HG03442 (cell line): Measurements from ENCODE around the gene DNAJA4.

Experiments
- ATAC-seq: cut with Tn5 transposase; IDR thresholded peaks from one replicate; pipeline ENCODE4 v1.9.1; 2021; ENCODE audit warnings: mild to moderate bottlenecking, moderate library complexity; ENCODE audit not compliant: unreplicated experiment

DNAJA4 gene

GRCh38 chr15:78264304-78265136 is at the start of gene DNAJA4:
TSS of gene DNAJA4 (plus strand) at chr15:78264562. CDS start at chr15:78264764, 202 bp downstream.
- no peak for ATAC-seq

- ATAC-seq: no peak
These were observed 47.9 kb upstream of the DNAJA4 start for GRCh38 chr15:78216276-78217104.

DNA sequence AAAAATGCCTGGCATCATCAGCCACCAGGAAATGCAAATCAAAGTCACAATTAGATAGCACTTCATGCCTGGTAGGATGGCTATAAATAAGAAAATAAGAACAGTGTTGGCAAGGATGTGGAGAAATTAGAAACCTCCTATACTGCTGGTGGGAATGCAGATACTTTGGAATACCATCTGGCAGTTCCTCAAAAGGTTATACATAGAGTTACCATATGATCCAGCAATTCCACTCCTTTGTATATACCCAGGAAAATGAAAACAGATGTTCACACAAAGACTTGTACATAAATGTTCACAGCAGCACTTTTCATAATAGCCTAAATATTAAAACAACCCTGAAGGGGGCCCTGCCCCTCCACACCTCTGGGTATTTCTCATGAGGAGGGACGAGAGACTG is 43.6 kb upstream of the DNAJA4 start:
- ATAC-seq: no peak

- ATAC-seq: no peak
These were observed 41.5 kb upstream of the DNAJA4 start for GRCh38 chr15:78222745-78223395.

DNA sequence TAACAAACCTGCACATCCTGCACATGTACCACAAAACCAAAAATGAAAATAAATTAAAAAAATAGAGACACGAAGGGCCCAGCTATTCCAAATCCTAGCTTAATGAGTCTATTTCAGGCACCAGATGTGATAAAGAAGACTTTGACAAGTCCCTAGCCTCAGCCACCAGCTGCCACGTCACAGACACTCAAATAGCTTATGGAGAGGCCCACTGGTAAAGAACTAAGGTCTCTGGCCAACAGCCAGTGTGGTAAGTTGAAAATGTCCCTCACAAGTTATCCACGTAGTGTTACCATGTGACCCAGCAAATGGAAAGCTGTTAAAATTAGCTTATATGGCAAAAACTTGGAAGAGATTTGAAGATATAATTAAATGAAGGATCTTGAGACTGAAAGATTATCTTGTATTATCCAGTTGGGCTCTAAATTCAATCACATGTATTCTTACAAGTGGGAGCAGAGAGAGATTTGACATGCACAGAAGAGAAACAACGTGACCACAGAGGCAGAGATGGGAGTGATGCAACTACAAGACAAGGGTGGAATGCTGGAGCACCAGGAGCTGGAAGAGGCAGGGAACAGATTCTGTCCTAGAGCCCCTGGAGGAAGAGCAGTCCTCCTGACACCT is 40.9 kb upstream of the DNAJA4 start:
- no peak for ATAC-seq

DNA sequence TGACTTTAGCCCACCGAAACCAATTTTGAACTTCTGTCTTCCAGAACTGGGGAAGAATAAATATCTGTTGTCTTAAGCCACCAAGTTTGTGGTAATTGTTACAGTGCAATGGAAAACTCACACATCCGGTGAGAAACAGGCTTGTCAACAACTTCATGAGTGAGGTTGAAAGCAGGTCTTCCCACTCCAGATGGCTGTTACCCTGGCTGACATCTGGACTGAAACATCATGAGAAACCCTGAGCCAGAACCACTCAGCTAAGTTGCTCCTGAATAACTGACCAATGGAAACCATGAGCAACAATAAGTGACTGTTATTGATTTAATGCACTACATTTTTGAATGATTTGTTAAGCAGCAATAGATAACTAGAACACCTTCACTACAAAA is 40.3 kb upstream of the DNAJA4 start:
- ATAC-seq: no peak

DNA sequence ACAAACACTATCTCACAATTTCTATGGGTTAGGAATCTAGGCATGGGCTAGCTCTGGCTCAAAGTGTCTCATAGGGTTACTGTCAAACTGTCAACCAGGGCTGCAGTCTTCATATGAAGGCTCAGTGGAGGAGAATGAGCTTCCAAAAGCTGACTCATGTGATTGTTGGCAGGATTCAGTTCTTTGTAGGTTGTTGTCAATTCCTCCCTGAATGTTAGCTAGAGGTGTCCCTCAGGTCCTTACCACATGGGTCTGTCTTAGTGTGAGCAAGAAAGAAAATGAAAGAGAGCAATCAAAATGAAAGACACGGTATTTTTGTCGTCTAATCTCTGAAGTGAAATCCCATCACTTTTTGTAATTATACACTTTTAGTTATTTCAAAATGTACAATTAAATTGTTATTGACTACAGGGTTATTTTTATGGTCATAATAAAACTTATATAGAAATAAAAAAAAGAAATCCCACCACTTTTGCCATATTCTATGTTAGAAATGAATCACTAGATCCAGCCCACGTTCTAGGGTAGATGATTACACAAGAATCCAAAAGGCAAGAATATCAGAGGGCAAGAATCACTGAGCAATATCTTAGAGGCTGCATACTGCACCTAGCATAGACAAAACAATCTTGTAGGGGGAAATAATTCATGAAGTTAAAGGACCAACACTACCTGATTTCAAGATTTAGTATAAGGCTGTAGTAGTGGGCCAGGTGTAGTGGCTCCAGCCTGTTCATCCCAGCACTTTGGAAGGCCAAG is 38.4 kb upstream of the DNAJA4 start:
- ATAC-seq: peak; percentile 53

GRCh38 chr15:78228356-78228996 is 35.9 kb upstream of the DNAJA4 start:
- ATAC-seq: no peak

DNA sequence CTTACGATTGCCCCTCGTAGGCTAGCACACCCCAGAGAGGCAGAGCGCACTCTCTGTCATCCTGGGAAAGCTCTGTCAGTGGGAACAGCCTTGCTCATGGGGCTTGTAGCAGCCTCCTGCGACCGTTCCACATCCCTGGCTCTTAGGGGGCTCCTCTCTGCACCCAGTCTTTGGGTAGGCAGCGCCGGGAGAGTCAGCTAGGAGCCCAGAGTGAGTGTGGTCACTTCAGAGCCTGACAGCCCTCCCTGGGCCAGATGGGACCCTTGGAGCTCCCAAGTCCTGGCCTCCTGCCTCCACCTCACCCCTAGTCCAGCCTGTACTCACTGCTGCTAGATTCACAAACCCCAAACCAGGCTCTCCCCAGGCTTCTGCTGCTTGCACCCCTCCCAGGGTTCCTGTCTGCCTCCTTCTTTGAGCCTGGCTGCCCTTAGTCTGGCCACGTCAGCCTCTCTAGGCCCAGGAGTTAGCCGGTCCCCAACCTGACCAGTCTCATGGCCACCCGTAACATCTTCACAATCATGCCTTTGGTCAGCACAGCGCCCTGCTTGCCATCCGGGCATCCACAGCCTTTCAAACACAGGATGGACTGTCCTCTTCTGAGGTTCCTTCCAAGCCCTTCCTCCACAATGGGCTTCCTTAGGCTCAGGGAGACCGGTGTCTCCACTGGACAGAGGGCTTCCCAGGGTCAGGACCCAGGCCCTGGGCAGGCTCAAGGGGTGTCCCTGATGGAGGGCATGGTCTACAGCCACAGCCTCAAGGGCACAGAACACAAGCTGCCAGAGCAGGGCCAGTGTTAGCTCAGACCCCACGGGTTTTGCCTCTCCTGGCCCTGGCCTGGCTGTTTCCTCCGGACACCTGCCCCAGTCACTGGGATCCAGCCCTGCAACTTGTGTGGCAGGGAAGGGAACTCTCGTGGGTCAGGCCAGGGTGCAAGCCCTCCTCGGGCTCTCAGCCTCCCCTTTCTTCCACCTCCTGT is 34.6 kb upstream of the DNAJA4 start:
- ATAC-seq: no peak

DNA sequence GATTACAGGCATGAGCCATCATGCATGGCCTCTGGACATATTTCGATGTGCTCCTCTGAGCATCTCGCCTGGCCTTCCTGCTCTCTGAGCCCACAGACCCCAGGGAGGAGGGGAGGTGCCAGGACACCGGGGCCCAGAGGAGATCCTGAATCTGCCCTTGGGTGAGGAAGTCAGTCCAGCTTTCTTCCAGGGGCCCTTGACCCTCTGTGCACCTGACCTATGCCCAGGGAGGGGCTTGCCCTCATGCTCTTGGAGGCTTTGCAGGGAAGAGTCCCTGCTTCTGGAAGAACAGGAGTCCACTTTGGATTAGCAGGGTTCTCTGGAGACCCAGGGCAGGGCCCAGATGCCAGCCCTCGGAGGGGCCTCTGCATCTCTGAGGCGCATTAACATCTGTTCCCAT is 31.4 kb upstream of the DNAJA4 start:
- no peak for ATAC-seq

GRCh38 chr15:78233496-78233895 is 30.9 kb upstream of the DNAJA4 start:
- ATAC-seq: no peak

DNA sequence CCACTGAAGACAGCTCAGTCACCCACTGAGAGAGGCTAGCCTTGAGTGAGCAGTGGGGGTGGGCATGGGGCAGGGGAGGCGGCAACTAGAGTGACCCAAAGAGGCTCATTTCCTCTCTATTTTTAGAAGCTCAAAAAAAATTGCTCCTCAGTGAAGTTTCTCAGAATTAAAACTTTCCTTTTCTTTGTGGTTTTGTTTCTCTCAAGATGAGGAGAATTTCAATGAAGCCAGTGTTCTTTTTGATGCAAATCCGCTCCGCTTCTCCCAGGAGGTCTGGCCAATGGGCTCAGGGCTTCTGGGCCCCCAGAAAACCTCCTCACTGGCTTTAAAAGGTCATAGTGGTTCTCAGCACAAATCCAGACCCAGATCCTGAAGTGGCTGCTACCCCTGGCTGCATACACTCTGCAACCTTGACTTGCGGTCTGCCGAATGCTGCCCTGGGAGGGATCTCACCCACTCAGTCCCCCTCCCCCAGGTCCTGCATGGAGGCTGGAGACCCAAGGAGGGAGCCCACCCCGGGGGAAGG is 29.8 kb upstream of the DNAJA4 start, which contains the start of gene ACSBG1:
Gene ACSBG1 (minus strand): TSS at position 51 of the 526 bp plus-strand sequence. CDS start 64 bp downstream, outside the sequence.
- ATAC-seq: no peak

GRCh38 chr15:78236491-78236890 is 27.9 kb upstream of the DNAJA4 start:
- no peak for ATAC-seq

- no peak for ATAC-seq
These were observed 27.2 kb upstream of the DNAJA4 start for GRCh38 chr15:78237146-78237545.

DNA sequence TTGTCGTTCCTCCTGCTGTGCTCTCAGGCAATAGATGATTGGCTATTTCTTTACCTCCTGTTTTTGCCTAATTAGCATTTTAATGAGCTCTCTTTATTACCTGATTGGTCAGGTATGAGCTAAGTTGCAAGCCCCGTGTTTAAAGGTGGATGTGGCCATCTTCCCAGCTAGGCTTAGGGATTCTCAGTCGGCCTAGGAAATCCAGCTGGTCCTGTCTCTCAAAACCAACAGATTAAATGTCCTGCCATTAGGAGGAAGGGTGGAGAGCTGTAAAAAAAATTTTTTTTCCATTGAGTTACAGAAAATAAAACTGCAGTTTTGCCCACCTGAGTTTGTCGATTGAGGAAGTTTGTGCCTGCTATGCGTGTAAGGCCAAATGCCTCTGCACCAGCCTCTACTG is 24.6 kb upstream of the DNAJA4 start:
- ATAC-seq: no peak

GRCh38 chr15:78241017-78241416 is 23.3 kb upstream of the DNAJA4 start:
- no peak for ATAC-seq

DNA sequence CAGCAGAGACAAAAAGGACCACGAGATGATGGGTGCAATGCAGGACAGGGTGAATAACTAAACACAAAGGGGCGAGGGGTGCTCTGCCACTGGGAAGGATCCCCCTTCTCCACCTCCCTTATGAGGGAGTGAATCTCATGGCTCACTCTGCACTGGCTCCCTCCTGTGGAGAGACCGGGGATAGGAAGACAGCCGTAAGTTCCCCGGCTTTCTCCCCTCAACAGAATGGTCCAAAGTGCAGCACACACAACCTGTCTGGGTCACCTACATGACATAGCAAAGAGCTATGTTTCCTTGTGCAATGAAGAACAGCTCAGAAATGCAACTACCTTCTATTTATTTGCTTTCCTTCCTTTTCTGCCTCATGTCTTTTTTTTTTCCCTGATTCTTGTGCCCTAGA is 22.2 kb upstream of the DNAJA4 start:
- no peak for ATAC-seq

GRCh38 chr15:78243058-78243457 is 21.3 kb upstream of the DNAJA4 start:
- ATAC-seq: no peak
